HuH-7.5 (cell line): ENCODE results near the gene TANGO2.
A peak's percentile ranks its signal among the peaks of the same experiment; 100 is the strongest.
"Not testable (repeated sequence)": the region's sequence is repeated elsewhere in the genome, so short reads cannot be mapped to it uniquely, and the experiment has no call there.

Experiments
- DNase-seq: peaks from one replicate; pipeline ENCODE4 v3.0.0; 2011; ENCODE audit warnings: low spot score

Gene TANGO2

GRCh38 chr22:20064545-20065262, 43.8 kb downstream of the TANGO2 start:
- DNase-seq = no peak

DNA sequence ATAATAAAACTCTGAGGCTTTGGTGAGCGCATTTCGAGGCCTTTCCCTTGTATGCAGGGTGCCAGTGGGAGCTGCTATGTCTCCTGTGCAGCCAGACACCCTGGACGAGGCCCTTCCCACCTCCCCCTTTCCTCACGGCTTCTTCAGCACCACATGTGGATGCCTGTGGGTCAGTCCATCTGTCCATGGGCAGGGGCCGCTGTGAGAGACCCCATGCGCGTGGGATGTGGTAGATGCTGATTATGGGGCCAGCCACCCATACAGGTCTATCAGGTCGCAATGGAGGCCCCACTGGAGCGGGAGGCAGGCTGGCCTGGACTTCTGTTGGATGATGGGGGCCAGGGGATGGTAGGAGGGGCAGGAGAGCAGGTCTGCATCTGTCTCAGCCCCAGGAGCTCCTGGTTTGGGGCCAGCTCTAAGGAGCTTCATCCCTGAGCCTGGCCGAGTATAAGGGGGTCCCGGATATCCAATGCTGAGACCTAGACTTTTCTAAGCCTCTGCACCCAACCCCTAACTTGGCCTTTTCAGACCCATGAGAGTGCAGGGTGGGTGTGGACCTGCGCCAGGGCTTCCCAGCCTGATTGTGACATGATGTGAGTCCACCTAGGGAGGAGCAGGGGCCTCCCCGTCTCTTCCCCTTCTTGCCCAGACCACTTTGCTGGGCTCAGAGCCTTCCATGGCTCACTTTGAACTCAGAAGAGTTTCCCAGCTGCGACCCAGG, 45.1 kb downstream of the TANGO2 start:
- no peak for DNase-seq

DNA sequence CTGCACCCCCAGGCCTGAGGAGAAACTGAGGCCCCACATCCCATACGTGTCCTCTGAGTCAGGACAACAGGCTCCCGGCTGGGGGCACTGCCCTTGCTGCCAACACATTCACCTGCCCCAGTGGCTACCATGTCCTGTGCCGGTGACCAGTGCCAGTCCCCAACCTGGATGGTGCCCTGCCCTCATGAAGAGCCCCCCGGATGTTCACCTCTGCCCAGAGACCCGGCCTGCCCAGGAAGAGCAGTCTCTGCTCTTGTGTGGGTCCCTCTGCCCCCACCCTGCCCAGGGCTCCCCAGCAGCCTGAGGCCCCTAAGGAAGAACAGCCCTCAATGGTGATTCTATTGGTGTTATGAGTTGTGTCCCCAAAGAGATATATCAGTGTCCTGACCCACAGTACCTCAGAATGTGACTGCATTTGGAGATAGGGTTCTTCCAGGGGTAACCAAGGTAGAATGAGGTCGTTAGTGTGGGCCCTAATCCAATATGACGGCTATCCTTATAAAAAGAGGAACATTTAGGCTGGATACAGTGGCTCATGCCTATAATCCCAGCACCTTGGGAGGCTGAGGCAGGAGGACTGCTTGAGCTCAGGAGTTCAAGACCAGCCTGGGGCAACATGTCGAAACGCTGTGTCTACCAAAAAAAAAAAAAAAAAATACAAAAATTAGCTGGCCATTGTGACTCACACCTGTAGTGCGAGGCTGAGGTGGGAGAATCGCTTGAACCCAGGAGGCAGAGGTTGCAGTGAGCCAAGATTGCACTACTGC, 45.9 kb downstream of the TANGO2 start:
- DNase-seq = no peak

DNA sequence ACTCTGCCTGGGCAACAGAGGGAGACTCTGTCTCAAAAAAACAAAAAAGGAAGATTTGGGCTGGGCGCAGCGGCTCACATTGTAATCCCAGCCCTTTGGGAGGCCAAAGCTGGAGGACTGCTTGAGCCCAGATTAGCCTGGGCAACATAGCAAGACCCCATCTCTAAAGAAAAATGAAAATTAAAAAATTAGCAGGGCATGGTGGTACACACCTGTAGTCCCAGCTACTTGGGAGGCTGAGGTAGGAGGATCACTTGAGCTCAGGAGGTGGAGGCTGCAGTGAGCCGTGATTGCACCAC, 46.4 kb downstream of the TANGO2 start:
- not testable (repeated sequence) for DNase-seq

GRCh38 chr22:20068640-20069039, 47.7 kb downstream of the TANGO2 start:
- no peak for DNase-seq

DNA sequence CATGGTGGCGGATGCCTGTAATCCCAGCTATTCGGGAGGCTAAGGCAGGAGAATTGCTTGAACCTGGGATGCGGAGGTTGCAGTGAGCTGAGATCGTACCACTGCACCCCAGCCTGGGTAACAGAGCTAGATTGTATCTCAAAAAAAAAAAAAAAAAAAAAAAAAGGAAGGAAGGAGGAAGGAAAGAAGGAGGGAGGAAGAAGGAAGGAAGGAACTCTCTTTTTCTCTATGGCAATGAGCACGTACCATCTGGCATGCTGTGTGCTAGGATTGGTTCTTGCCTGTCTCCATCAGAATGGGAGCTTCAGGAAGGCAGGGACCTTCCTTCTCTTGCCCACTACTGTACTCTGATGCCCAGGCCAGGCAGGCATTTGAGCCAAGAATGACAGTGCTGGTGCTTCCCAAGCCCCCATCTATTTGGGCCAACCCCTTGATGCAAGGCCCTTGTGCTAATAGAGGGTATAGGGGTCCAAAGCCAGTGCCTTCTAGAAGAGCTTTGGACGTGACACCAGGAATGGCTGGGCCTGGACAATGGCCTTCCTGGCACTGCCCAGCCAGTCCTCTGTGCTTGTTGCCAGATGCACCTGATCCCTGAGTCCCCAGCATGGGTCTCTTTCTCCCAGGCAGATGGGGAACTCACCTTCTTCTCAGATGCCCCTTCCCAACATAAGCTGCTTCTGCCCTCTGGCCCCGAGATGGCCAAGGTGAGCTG, 48.6 kb downstream of the TANGO2 start:
- no peak for DNase-seq

- no peak for DNase-seq
These were observed 50.6 kb downstream of the TANGO2 start for GRCh38 chr22:20071524-20071972.

DNA sequence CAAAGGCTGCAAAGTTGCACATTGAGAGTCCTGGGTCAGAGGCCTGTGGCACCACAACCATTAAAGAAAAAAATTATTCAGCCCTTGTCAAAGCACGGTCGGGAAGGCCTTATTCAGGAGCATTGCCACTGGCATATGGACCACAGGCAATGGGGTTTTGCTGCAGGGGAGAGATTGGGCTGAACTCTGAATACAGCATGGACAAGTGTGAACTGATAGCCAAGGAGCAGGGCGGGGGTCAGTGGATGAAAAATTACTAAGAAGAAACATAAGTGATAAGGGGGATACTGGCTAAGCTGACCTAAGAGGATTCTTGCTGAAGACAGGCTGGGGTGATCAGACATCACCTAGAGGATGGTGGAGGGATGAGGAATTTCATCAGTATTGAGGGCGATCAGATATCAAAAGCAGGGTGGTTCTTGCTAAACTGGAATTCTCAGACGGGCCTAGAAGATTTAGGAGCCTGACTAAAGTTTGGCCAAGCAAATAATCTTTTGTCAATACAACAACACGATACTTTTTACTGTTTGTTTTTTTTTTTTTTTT, 55.8 kb downstream of the TANGO2 start:
- DNase-seq = no peak

- peak; percentile 94 for DNase-seq
These were observed 59.0 kb downstream of the TANGO2 start, which contains the start of gene DGCR8 for GRCh38 chr22:20079745-20080444. Gene DGCR8, plus strand, starts transcription at chr22:20080241. Its CDS starts 5,723 bp downstream, at chr22:20085964.

DNA sequence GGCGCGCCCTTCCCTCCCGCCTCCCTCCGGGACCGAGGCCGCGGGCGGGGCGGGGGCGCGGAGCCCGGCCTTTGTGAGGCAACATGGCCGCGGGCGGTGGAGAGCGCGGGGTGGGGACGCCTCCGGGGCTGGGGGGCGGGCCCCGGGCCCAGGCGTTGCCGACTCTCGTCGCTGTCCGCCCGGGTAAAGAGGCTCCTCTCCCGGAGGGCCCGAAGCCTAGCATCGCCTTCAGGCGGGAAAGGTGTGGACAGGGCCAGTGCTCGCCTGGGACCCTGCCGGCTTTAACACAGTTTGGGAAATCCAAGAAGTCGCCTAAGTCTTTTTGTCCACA, 59.5 kb downstream of the TANGO2 start:
- DNase-seq = peak; percentile 55

DNA sequence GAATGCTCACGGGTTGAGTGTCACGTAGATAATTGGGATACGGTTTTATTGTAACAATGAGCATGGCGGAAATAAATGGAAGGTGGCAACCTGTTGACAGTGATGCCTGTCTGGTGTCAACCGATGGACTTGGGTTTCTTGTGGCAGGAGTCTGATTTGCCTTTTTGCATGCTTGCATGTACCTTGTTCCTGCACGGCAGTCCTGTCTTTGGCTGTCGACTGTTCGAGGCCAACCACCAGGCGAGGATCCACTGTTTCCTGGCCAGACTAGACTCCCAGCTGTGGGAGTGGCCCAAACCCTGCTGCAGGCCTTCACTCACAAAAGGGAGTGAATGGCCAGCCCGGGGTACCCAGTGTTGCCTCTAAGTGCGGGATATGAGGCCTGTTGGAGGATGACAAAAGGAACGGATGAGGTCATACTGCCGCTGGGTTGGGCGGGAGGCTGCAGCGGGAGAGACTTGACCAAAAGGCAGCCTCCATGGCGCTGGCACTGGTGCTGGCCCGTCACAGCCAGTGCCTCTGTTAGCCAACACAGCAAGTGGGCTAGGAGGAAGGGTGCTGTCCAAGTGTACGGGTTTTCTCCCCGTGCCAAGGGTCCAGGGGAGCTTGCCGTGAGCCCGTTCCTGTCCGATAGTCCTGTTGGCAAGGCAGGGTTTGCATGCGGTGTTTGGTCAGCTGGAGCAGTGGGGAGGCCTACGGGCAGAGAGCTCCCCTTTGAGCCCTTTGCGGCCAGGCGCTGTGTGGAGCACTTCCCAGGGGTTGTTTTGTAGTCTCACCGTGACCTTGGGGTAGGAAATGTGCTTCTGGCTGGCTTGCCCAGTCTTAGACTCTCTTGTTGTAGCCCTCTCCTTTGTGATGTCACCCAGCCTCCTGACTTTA, 60.1 kb downstream of the TANGO2 start:
- peak; percentile 45 for DNase-seq

DNA sequence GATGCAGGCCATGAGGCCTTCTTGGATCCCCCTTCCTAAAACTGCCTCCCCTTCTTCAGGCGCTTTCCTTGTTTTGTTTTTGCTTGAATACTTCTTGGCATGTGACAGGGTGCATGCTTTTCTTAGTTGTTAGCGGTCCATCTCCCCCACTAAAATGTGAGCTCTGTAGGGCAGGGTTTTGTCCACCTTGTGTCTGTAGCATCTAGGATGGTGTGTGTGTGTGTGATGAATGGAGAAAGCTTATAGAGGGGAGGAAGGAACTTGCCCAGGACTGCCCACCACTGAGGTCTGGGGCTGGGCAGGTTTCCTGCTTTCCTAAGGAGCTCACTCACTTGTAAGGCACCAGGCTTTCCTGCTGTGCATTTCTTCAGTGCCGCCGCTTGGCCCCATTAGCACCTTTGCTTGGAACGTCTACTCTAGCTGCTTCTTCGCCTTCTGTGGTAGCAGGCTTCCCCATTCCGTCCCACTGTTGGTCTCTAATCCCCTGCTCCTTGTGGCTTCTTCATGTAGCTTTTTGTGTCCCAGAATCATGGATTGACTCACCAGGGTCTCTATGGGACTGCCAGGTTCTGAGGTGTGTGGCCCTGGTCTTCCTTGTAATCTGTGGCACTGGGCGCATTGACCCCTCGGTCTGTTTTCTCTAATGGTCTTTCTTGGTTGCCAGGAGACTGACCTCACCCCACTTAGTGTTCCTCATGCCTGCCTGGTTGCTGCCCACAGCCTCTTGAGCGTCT, 62.4 kb downstream of the TANGO2 start:
- no peak for DNase-seq

DNA sequence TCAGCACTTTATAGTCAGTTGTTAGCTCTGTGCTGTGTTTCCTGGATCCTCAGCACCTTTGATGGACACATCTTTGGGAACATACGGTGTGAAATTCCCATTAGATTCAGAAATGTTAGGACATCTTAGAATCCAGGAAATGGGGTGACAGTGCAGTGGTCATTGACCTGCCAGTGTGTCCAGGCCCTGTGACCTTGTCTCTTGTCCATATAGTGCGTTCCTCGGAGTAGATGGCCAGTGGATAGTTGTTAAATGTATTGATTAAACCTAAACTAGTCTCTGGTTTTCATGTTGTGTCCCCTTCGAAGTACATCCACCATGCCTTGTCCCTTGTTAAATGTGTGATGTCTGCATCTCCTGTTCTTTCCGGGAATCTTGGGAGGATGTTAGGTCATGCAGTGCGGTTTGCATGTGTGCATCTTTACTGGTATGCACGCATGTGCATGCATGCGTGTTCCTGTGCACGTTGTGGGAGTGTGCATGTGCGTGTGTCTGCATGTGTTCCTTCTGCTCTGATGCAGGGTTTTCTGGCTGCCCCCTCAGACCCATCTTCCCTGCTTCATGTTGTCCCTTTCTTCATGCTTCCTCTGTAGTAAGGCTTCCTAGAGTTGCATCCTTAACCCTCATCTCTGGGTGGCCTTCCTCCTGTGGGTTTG, 63.1 kb downstream of the TANGO2 start:
- no peak for DNase-seq

DNA sequence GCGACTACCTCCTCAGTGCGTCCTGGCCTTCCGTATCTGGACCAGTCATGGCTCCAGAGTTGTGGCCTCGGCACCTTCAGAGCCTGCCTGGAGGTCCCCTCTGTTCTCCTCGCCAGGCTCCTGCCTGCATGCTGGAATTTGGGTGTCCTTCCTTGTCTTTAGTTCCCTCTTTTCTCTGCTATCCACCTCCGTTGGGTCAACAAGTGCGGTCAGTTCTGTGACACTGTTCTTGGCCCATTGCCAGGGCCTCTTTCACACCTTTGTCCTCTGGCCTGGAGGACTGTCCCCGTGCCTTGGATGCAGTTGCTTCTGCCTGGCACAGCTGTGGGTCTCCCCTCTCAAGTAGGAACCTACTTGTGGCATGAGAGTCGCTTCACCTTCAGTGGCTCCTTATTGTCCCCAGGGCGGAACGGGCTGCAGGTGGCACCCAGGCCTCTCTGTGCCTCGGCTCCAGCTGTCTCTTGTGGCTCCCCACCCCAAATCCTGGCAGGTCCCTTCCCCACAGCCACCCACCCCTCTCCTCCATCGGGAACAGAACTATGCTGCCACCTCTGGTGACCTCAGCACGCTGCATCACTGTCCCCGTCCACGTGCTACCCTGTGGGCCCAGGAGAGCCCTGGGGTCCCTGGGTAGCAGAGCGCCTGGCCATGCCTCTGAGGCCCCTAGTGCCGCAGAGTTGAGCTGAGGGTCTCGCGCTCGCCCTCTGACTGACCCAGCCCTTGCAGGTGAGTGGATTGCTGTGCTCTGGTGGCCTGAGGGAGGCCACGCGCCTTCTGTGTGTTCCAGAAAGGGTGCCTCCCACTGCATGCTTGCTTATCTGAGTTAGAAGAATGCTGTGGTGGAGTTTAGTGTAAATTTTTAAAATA, 63.9 kb downstream of the TANGO2 start:
- peak; percentile 51 for DNase-seq

DNA sequence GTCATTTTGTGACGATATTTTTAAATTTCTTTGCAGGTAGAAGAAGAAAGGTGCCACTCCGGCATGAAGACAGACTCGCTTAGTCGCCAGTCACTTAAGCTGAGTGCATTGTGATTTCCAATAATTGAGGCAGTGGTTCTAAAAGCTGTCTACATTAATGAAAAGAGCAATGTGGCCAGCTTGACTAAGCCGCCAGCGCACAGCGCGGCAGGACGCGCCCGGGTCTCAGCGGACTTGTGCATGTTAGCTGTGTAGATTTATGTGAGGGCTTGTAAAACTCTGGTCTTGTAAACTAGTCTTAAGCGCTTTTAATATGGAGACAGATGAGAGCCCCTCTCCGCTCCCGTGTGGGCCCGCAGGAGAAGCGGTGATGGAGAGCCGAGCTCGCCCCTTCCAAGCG, 64.7 kb downstream of the TANGO2 start:
- DNase-seq = no peak

GRCh38 chr22:20086101-20086599, 65.2 kb downstream of the TANGO2 start:
- no peak for DNase-seq

DNA sequence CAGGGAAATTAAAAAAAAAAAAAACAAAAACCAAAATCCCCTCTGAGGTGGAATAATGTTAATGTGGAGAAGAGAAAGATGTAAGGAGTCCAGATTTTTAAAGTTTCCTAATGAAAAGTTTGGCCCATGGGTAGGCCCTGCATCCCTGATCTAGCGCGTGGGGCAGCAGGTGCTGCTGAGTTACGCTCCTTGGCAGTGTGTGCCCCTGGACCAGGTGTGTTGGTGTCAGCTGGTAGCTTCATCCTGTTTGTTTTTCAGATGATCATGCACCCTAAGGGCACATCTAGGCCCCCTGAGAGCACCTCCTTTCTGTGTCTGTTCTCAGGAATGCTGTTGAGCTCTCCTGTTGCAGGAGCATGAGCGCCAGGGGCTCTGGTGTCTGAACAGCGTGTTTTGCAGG, 65.9 kb downstream of the TANGO2 start:
- DNase-seq = no peak
